Spleen (tissue), 11 donors: ENCODE measurements around the gene GRAP2. TPM values are rescaled to one million over a fixed set of nuclear protein-coding genes. Genes with fewer than 3 reads are reported as not detected.

ENCODE experiments used
- DNase-seq: peaks from one replicate; pipeline ENCODE4 v3.0.0-alpha.2; 2020
- H3K27ac ChIP-seq, 8 donors: fragments of 200-600 bp; sonication (generic) in 7 of 8; 1 replicate in 4 of 8; 2 replicates in 4 of 8; pipeline versions ENCODE4 v1.5.0 to v1.8.0; 2016 to 2021; ENCODE audit warnings: inconsistent platforms in 4 of 8, mild to moderate bottlenecking in 4 of 8, moderate library complexity in 1 of 8
- H3K27me3 ChIP-seq, 7 donors: fragments of 200-600 bp; sonication (generic) in 6 of 7; replicated peaks in 1 of 7; 1 replicate in 4 of 7; 2 replicates in 3 of 7; pipeline versions ENCODE4 v1.5.0 to v1.8.0; 2016 to 2021; ENCODE audit warnings: inconsistent platforms in 3 of 7, mild to moderate bottlenecking in 1 of 7
- H3K36me3 ChIP-seq, 6 donors: fragments of 200-600 bp; sonication (generic) in 5 of 6; 1 replicate in 4 of 6; 2 replicates in 2 of 6; pipeline versions ENCODE4 v1.5.0 to v1.8.0; 2016 to 2021; ENCODE audit warnings: inconsistent platforms in 2 of 6
- H3K4me1 ChIP-seq, 6 donors: fragments of 200-600 bp; sonication (generic) in 5 of 6; 1 replicate in 3 of 6; 2 replicates in 3 of 6; pipeline versions ENCODE4 v1.5.0 to v1.8.0; 2016 to 2021; ENCODE audit warnings: inconsistent platforms in 3 of 6
- H3K4me3 ChIP-seq, 8 donors: fragments of 200-600 bp; sonication (generic) in 7 of 8; 1 replicate in 4 of 8; 2 replicates in 4 of 8; pipeline versions ENCODE4 v1.5.0 to v1.8.0; 2016 to 2021; ENCODE audit warnings: inconsistent platforms in 4 of 8, mild to moderate bottlenecking in 4 of 8, moderate library complexity in 2 of 8
- H3K9me3 ChIP-seq, 8 donors: fragments of 200-600 bp; sonication (generic) in 7 of 8; 1 replicate in 4 of 8; 2 replicates in 4 of 8; pipeline versions ENCODE4 v1.5.0 to v1.8.0; 2016 to 2021; ENCODE audit warnings: inconsistent platforms in 4 of 8
- POLR2A ChIP-seq, 3 donors: fragments of 450-650 bp; IDR thresholded peaks; one replicate each; pipeline ENCODE4 v1.5.1; 2017; ENCODE audit warnings: antibody characterized with exemption in 3 of 3, mild to moderate bottlenecking in 1 of 3
- POLR2AphosphoS5 ChIP-seq, 3 donors: sonication (generic); formaldehyde crosslinking; IDR thresholded peaks; one replicate each; pipeline ENCODE4 v1.5.1; 2017; ENCODE audit warnings: antibody characterized with exemption in 3 of 3
- WGBS, 5 donors: extraction: QIAGEN DNeasy Blood & Tissue Kit in 3 of 5; methylation state at CpG; one replicate each; pipeline versions ENCODE4 v1.1.5 to v1.1.7; 2013 to 2018; 5-methylcytosine and 5-hydroxymethylcytosine counted together
- intact Hi-C: fragments of 100-400 bp; cut with DNase I; formaldehyde crosslinking; loops from one replicate; pipeline ENCODE4 v1.15.0; 2023; ENCODE audit warnings: low total_unique reads
- polyA plus RNA-seq, 3 donors: library from polyadenylated mRNA; stranded (reverse); fragments of 200-250 nt; gene quantifications; one replicate each; pipeline ENCODE4 v1.2.1, GENCODE V29; 2013
- total RNA-seq, 7 donors: library from RNA; depleted of rRNA in 3 of 7; stranded (reverse); fragments of >200 nt in 3 of 7; fragmentation: NEBNext Ultra II Directional in 4 of 7; extraction: Animal tissue kit (Norgen Biotek cat#: 25700) in 4 of 7; gene quantifications; one replicate each; pipeline versions ENCODE4 v1.1.0 to v1.2.1, GENCODE V29; 2016 to 2021
- TF ChIP-seq, protein P1 (sequence below), 11 experiments: fragments of 200-600 bp in 7 of 11; fragments of 450-650 bp in 4 of 11; sonication (generic) in 4 of 11; IDR thresholded peaks in 8 of 11; conservative IDR thresholded peaks in 3 of 11; 1 replicate in 7 of 11; 2 replicates in 4 of 11; pipeline versions ENCODE4 v1.4.0 to v1.8.0; 2016 to 2021; ENCODE audit warnings: antibody characterized with exemption in 11 of 11, inconsistent platforms in 4 of 11, mild to moderate bottlenecking in 1 of 11
- donor health status: healthy with polysubstance abuse.
- donor health status: DM: no; HTN: no; CAD: no; lungs with moderate emphysema.
- donor health status: DM: no; HTN: no; CAD: no.
- donor health status: Bipolar disorder and iron deficiency.
- donor health status: healthy.
- donor health status: DM: no; HTN: no; CAD: no.
- donor health status: DM: yes; HTN: yes; CAD: no.

The GRAP2 gene
- total and polyA plus RNA-seq, 10 donors, result 3.1 to 40.3 (median 29.8) TPM

DNA sequence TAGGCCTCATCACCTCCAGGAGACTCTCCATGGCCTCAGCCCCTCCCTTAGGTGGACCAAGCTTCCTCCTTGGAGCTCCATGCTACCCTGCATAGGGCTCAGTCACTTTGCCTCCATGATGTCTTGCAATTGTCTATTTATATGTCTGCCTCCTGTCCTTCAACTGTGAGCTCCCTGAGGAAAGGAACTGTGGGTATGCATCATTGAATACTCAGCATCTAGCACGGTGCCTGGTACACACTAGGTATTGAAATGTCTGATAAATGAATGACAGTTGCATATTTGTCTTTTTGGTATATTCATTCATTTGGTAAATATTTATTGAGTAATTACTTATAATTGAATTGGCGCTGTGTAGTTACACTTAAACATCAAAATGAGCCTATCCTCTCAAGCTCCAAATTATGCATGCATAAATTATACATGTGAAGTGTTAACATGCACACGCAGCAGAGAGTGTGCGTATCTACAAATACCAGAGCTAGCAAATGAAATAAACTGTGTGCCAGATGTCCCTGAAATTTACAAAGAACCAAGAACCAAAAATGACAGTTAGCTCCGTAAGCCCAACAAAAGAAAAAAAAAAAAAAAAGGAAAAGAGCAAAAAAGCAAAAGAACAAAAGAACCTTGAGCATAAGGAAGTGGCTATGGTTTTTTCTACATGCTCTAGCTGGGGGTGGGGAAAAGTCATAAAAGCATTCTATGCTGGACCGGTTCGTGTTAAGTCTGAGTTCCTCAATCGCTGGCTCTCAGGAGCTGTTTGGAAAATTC lies 25.2 kb downstream of the GRAP2 start:
- WGBS, 5 donors, result 48 to 59% (median 58%) methylated on average over 8 of the region's 8 CpGs
- peak overlapping the region in 4 of 8 donors; percentile 4 to 51 (median 12) for H3K4me3 ChIP-seq
- H3K9me3 ChIP-seq, result no peaks in the 10 kb centered on the region
- peaks cover 0 to 100% (median 44%) of the 10 kb centered on the region in 6 donors for H3K4me1 ChIP-seq
- no peaks in the 10 kb centered on the region for H3K36me3 ChIP-seq
- intact Hi-C loops, result no loop called here
- DNase-seq, result no peak
- H3K27me3 ChIP-seq, result no peaks in the 10 kb centered on the region
- peak overlapping the region in 3 of 8 donors; percentile 15 to 56 (median 40) for H3K27ac ChIP-seq
- TF ChIP-seq, protein P1, sequence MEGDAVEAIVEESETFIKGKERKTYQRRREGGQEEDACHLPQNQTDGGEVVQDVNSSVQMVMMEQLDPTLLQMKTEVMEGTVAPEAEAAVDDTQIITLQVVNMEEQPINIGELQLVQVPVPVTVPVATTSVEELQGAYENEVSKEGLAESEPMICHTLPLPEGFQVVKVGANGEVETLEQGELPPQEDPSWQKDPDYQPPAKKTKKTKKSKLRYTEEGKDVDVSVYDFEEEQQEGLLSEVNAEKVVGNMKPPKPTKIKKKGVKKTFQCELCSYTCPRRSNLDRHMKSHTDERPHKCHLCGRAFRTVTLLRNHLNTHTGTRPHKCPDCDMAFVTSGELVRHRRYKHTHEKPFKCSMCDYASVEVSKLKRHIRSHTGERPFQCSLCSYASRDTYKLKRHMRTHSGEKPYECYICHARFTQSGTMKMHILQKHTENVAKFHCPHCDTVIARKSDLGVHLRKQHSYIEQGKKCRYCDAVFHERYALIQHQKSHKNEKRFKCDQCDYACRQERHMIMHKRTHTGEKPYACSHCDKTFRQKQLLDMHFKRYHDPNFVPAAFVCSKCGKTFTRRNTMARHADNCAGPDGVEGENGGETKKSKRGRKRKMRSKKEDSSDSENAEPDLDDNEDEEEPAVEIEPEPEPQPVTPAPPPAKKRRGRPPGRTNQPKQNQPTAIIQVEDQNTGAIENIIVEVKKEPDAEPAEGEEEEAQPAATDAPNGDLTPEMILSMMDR (IDR thresholded peaks at IDR 0.05 in 8 of 11, conservative IDR thresholded peaks at IDR 0.05 in 3 of 11), result no peak
- TF ChIP-seq POLR2A (IDR thresholded peaks at IDR 0.05) (no peak), POLR2AphosphoS5 (IDR thresholded peaks at IDR 0.05) (no peak)

DNA sequence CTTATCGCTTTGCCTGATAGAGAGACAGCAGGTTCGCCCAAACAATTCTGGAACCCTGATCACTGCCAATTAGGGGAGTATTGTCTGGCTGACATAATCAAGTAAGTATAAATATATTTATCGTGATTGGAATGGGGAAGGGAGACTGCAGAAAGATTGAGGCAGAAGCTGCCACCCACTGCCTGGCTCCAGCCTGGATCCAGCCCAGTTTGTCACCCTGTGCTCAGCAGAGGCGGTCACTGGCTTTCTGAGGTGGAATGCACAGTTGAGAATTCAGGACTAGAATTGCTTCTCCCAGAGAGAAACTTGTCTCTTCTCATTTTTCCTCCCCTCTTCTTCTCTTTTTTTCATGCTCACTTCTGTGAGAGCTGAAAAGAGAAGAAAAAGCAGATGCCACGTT lies 25.9 kb downstream of the GRAP2 start:
- intact Hi-C loops, result no loop called here
- H3K9me3 ChIP-seq, result no peaks in the 10 kb centered on the region
- H3K27me3 ChIP-seq, result no peaks in the 10 kb centered on the region
- no peak for DNase-seq
- 70 to 84% (median 76%) methylated on average over 5 of the region's 5 CpGs for WGBS, 5 donors
- H3K4me1 ChIP-seq, result peaks cover 0 to 100% (median 51%) of the 10 kb centered on the region in 6 donors
- TF ChIP-seq POLR2A (IDR thresholded peaks at IDR 0.05) (no peak), POLR2AphosphoS5 (IDR thresholded peaks at IDR 0.05) (no peak)
- TF ChIP-seq, protein P1 (IDR thresholded peaks at IDR 0.05 in 8 of 11, conservative IDR thresholded peaks at IDR 0.05 in 3 of 11), result no peak
- H3K4me3 ChIP-seq, result peak overlapping the region in 4 of 8 donors; percentile 4 to 51 (median 12)
- H3K36me3 ChIP-seq, result no peaks in the 10 kb centered on the region
- peak overlapping the region in 4 of 8 donors; percentile 3 to 56 (median 28) for H3K27ac ChIP-seq

DNA sequence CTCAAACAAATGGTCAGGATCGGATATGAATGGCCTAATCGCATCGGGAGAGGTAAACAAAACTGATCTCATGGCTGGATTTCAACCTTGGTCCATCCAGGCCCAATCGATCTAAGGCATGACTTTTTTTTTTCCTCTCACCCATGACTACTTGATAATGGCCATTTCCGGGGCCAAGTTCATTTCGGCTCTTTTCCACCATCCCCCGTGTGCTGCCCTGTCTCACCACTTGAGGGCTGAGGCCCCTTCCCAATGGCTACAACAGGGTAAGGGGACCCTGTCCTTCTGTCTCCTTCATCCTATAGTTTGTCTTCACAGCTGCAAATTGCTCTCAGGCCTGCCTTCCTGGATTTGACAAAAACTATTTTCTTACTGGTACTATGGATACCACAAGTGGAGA lies 26.7 kb downstream of the GRAP2 start:
- WGBS, 5 donors, result 72 to 81% (median 79%) methylated on average over 7 of the region's 7 CpGs
- DNase-seq, result no peak

More for the DNA sequence above, 26.7 kb downstream of the GRAP2 start:
- H3K9me3 ChIP-seq, result no peaks in the 10 kb centered on the region
- intact Hi-C loops, result no loop called here
- H3K4me1 ChIP-seq, result peaks cover 2 to 100% (median 55%) of the 10 kb centered on the region in 6 donors
- peak overlapping the region in 3 of 8 donors; percentile 8 to 51 (median 16) for H3K4me3 ChIP-seq
- peak overlapping the region in 2 of 8 donors; percentile 40 to 56 for H3K27ac ChIP-seq
- TF ChIP-seq POLR2A (IDR thresholded peaks at IDR 0.05), result no peak
- TF ChIP-seq, protein P1 (IDR thresholded peaks at IDR 0.05 in 8 of 11, conservative IDR thresholded peaks at IDR 0.05 in 3 of 11), result peak in 1 of 11 experiments; percentile 18
- no peaks in the 10 kb centered on the region for H3K36me3 ChIP-seq
- no peaks in the 10 kb centered on the region for H3K27me3 ChIP-seq
